Neural progenitor cell (in vitro differentiated cells): Measurements from ENCODE around the gene ANKRD28. TPM values are rescaled to one million over a fixed set of nuclear protein-coding genes. Genes with fewer than 3 reads are reported as not detected.

ENCODE experiments used
- DNase-seq: peaks from one replicate; pipeline ENCODE4 v3.0.0-alpha.2; 2016; ENCODE audit warnings: low spot score
- H2AFZ ChIP-seq: fragments of 200-600 bp; sonication (generic); replicated peaks from 2 replicates; pipeline ENCODE4 v1.6.1; 2016; ENCODE audit warnings: antibody characterized with exemption
- H3F3A ChIP-seq: fragments of 200-600 bp; sonication (generic); 2 replicates; pipeline ENCODE4 v1.6.1; 2016; ENCODE audit warnings: antibody characterized with exemption, low read depth
- H3K27ac ChIP-seq: fragments of 200-600 bp; sonication (generic); 2 replicates; pipeline ENCODE4 v1.5.1; 2016; ENCODE audit warnings: mild to moderate bottlenecking
- H3K27me3 ChIP-seq: fragments of 200-600 bp; sonication (generic); 2 replicates; pipeline ENCODE4 v1.6.1; 2016; ENCODE audit warnings: mild to moderate bottlenecking, moderate library complexity
- H3K36me3 ChIP-seq: fragments of 200-600 bp; sonication (generic); 2 replicates; pipeline ENCODE4 v1.5.1; 2016
- H3K4me1 ChIP-seq: fragments of 200-600 bp; sonication (generic); 2 replicates; pipeline ENCODE4 v1.6.1; 2016; ENCODE audit warnings: mixed run types
- H3K4me2 ChIP-seq: fragments of 200-600 bp; sonication (generic); 2 replicates; pipeline ENCODE4 v1.6.1; 2016
- H3K4me3 ChIP-seq: fragments of 200-600 bp; sonication (generic); 2 replicates; pipeline ENCODE4 v1.5.1; 2016
- H3K79me2 ChIP-seq: fragments of 200-600 bp; sonication (generic); 2 replicates; pipeline ENCODE4 v1.6.1; 2016; ENCODE audit warnings: low read depth
- H3K9ac ChIP-seq: fragments of 200-600 bp; sonication (generic); 2 replicates; pipeline ENCODE4 v1.6.1; 2016
- H3K9me3 ChIP-seq: fragments of 200-600 bp; sonication (generic); 2 replicates; pipeline ENCODE4 v1.5.1; 2016; ENCODE audit warnings: low read depth
- H4K20me1 ChIP-seq: fragments of 200-600 bp; sonication (generic); 2 replicates; pipeline ENCODE4 v1.6.1; 2016; ENCODE audit warnings: low read depth
- H3K27ac Mint-ChIP-seq: 3 replicates; pipeline ENCODE4 v1.8.0; 2021; ENCODE audit warnings: mixed read lengths
- H3K27me3 Mint-ChIP-seq: 2 replicates; pipeline ENCODE4 v1.8.0; 2022; ENCODE audit warnings: low read depth, mild to moderate bottlenecking, inconsistent platforms, moderate library complexity, mixed read lengths; ENCODE audit not compliant: insufficient read depth
- H3K36me3 Mint-ChIP-seq: 3 replicates; pipeline ENCODE4 v1.8.0; 2021; ENCODE audit warnings: mixed read lengths
- H3K4me1 Mint-ChIP-seq: 3 replicates; pipeline ENCODE4 v1.8.0; 2021; ENCODE audit warnings: mixed read lengths
- H3K4me3 Mint-ChIP-seq: 3 replicates; pipeline ENCODE4 v1.8.0; 2021; ENCODE audit warnings: mild to moderate bottlenecking, moderate library complexity, mixed read lengths
- H3K9me3 Mint-ChIP-seq: 3 replicates; pipeline ENCODE4 v1.8.0; 2020; ENCODE audit warnings: mixed read lengths
- EZH2 ChIP-seq: fragments of 200-600 bp; sonication (generic); IDR thresholded peaks from 2 replicates; pipeline ENCODE4 v1.6.1; 2017; ENCODE audit warnings: antibody characterized with exemption, mild to moderate bottlenecking, moderate library complexity
- EZH2phosphoT487 ChIP-seq: fragments of 200-600 bp; sonication (generic); IDR thresholded peaks from 2 replicates; pipeline ENCODE4 v1.6.1; 2017; ENCODE audit warnings: antibody characterized with exemption
- total RNA-seq: library from RNA; depleted of rRNA; stranded (reverse); fragments of >200 nt; gene quantifications from 2 replicates; pipeline ENCODE4 v1.2.3, GENCODE V29; 2015; ENCODE audit warnings: low replicate concordance
- TF ChIP-seq, protein P1 (sequence below): fragments of 200-600 bp; sonication (generic); IDR thresholded peaks from 2 replicates; pipeline ENCODE4 v1.5.1; 2017; ENCODE audit warnings: antibody characterized with exemption, mild to moderate bottlenecking

ANKRD28 gene
- total RNA-seq, 1 donor from 2014 or later: 36.4 TPM

DNA sequence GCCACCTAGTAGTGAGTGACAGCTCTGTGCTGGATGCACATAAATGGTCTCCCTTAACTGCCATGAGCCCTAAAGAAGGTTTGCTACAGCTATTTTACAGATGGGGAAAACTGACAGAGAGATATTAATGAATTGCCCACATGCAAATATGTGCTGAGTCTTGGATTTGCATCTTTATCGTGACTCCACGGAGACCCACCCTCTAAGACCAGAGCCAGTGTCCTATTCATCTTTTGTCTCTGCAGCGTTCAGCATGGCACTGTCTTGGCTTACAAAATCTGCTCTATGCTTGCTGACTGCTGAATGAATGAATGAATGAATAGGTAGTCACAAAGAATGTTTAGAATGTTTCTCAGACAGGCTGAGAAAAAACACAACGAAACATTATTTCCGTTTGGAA is 147.9 kb downstream of the ANKRD28 start:
- Mint-ChIP-seq H3K4me3 (no peak overlapping the region), H3K27me3 (peaks cover 2% of the 10 kb centered on the region), H3K4me1 (peaks cover 17% of the 10 kb centered on the region), H3K9me3 (no peaks in the 10 kb centered on the region), H3K27ac (no peak overlapping the region), H3K36me3 (no peaks in the 10 kb centered on the region)
- no peaks in the 10 kb centered on the region for H3K9me3 ChIP-seq
- TF ChIP-seq, protein P1, sequence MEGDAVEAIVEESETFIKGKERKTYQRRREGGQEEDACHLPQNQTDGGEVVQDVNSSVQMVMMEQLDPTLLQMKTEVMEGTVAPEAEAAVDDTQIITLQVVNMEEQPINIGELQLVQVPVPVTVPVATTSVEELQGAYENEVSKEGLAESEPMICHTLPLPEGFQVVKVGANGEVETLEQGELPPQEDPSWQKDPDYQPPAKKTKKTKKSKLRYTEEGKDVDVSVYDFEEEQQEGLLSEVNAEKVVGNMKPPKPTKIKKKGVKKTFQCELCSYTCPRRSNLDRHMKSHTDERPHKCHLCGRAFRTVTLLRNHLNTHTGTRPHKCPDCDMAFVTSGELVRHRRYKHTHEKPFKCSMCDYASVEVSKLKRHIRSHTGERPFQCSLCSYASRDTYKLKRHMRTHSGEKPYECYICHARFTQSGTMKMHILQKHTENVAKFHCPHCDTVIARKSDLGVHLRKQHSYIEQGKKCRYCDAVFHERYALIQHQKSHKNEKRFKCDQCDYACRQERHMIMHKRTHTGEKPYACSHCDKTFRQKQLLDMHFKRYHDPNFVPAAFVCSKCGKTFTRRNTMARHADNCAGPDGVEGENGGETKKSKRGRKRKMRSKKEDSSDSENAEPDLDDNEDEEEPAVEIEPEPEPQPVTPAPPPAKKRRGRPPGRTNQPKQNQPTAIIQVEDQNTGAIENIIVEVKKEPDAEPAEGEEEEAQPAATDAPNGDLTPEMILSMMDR: no peak
- TF ChIP-seq EZH2: no peak
- no peak for TF ChIP-seq EZH2phosphoT487
- H3K27me3 ChIP-seq: no peaks in the 10 kb centered on the region
- H3K4me3 ChIP-seq: no peak overlapping the region
- no peak overlapping the region for H3K9ac ChIP-seq
- H3K27ac ChIP-seq: no peak overlapping the region
- H3K36me3 ChIP-seq: no peaks in the 10 kb centered on the region
- DNase-seq: no peak
- H3K4me2 ChIP-seq: no peak overlapping the region
- no peaks in the 10 kb centered on the region for H3K4me1 ChIP-seq
- no peaks in the 10 kb centered on the region for H4K20me1 ChIP-seq
- no peak overlapping the region for H2AFZ ChIP-seq
- H3K79me2 ChIP-seq: no peaks in the 10 kb centered on the region
- no peaks in the 10 kb centered on the region for H3F3A ChIP-seq

DNA sequence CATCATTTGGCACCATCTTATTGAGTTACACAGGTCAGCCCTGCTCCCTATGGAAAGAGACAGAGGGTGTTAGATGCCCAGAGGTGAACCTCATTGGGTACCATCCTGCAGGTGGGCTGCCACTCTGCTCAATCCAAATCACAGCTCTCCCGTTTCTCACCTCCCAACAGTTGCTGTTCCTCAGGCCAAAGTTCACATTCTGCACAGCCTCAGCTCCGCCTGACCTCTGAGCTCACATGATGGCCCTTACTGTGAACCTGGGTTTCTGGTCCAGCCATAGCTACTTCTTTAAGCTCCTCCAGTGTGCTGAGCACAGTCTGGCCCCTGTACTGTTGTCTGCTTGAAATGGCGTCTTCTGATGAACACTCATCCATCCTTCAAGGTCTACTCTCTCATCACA is 148.4 kb downstream of the ANKRD28 start:
- no peaks in the 10 kb centered on the region for H3F3A ChIP-seq
- no peaks in the 10 kb centered on the region for H3K27me3 ChIP-seq
- Mint-ChIP-seq H3K27me3 (peaks cover 2% of the 10 kb centered on the region), H3K27ac (no peak overlapping the region), H3K36me3 (no peaks in the 10 kb centered on the region), H3K9me3 (no peaks in the 10 kb centered on the region), H3K4me1 (peaks cover 17% of the 10 kb centered on the region), H3K4me3 (no peak overlapping the region)
- no peaks in the 10 kb centered on the region for H3K36me3 ChIP-seq
- no peak overlapping the region for H3K27ac ChIP-seq
- no peaks in the 10 kb centered on the region for H4K20me1 ChIP-seq
- DNase-seq: no peak
- no peak overlapping the region for H3K9ac ChIP-seq
- H3K79me2 ChIP-seq: no peaks in the 10 kb centered on the region
- no peak overlapping the region for H2AFZ ChIP-seq
- no peak overlapping the region for H3K4me2 ChIP-seq
- no peaks in the 10 kb centered on the region for H3K9me3 ChIP-seq
- no peak overlapping the region for H3K4me3 ChIP-seq
- TF ChIP-seq, protein P1: no peak
- TF ChIP-seq EZH2phosphoT487: no peak
- no peak for TF ChIP-seq EZH2
- no peaks in the 10 kb centered on the region for H3K4me1 ChIP-seq

DNA sequence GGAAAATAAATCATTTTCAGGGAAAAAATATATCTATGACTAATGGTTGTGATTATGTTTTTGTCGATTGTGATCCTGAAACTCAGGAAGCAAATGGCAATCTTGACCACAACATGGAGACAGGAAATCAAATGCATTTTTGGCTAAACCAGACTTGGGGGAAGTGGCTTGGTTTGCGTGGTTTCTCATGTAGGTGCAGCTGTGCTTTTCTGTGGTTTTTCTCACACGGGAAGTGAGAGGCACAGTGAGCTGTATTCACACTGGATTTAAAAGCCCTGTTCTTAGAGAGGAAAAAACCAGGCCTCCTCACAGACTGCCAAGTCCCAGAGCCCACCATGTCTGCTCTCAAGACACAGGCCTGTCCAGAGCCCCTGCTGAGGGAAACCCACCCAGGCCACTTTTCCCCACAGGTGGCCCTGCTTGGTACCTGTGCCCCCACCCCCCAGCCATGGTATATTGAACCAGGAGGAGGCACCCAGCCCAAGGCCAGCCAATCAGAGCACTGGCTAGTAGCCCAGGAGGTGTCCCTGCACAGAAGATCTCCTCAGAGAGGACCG is 150.1 kb downstream of the ANKRD28 start:
- H3F3A ChIP-seq: no peaks in the 10 kb centered on the region
- peaks cover 2% of the 10 kb centered on the region for H3K36me3 Mint-ChIP-seq
- peaks cover 17% of the 10 kb centered on the region for H3K4me1 Mint-ChIP-seq
- no peaks in the 10 kb centered on the region for H3K27me3 ChIP-seq
- no peak overlapping the region for H3K27ac ChIP-seq
- TF ChIP-seq EZH2: no peak
- no peak overlapping the region for H2AFZ ChIP-seq
- no peak overlapping the region for H3K4me3 Mint-ChIP-seq
- no peak overlapping the region for H3K9ac ChIP-seq
- peaks cover 2% of the 10 kb centered on the region for H3K27me3 Mint-ChIP-seq
- no peak for DNase-seq
- H4K20me1 ChIP-seq: no peaks in the 10 kb centered on the region
- no peak overlapping the region for H3K27ac Mint-ChIP-seq
- H3K4me1 ChIP-seq: no peaks in the 10 kb centered on the region
- H3K36me3 ChIP-seq: no peaks in the 10 kb centered on the region
- no peak overlapping the region for H3K4me2 ChIP-seq
- no peaks in the 10 kb centered on the region for H3K79me2 ChIP-seq
- H3K4me3 ChIP-seq: no peak overlapping the region
- H3K9me3 ChIP-seq: no peaks in the 10 kb centered on the region
- no peaks in the 10 kb centered on the region for H3K9me3 Mint-ChIP-seq

DNA sequence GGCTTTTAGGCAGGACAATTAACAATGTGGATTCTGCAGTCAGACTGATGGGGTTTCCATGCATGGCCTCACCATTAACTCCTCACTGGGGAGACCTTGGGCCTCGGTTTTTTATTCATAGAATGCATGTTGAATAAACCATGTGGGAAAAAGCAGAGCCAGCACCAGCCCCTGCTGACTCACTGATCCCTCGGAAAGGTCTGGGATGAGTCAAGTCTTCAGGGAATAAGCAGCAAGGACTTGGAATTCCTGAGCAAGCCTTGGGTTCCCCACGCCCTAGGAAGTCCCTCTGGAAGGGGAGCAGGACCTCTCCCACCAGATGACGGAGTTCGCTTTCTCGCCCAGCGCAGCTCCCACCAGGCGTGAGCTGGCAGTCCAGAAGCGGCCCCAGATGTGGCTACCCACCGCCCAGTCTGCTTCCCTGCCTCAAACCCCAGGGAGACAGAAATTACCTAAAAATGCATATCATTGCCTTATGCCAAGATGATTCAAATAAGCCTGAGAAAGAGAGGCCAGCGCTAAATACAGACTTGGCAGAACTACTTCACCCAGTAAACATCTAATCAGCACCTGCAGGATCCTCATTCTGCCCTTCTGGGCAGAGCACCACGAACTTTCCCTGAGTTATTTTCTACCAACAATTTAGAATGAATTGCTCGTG is 150.8 kb downstream of the ANKRD28 start:
- Histone ChIP-seq H3K27ac (no peak overlapping the region), H3K4me2 (no peak overlapping the region), H3K4me3 (no peak overlapping the region)

More for the DNA sequence above, 150.8 kb downstream of the ANKRD28 start:
- H3K27me3 ChIP-seq: no peaks in the 10 kb centered on the region
- no peak overlapping the region for H2AFZ ChIP-seq
- Mint-ChIP-seq H3K4me1 (peaks cover 17% of the 10 kb centered on the region), H3K36me3 (peaks cover 2% of the 10 kb centered on the region), H3K4me3 (no peak overlapping the region), H3K27me3 (peaks cover 2% of the 10 kb centered on the region), H3K27ac (no peak overlapping the region), H3K9me3 (no peaks in the 10 kb centered on the region)
- H3K79me2 ChIP-seq: no peaks in the 10 kb centered on the region
- H3K36me3 ChIP-seq: no peaks in the 10 kb centered on the region
- no peaks in the 10 kb centered on the region for H4K20me1 ChIP-seq
- TF ChIP-seq, protein P1: no peak
- TF ChIP-seq EZH2phosphoT487: no peak
- TF ChIP-seq EZH2: no peak
- H3K9ac ChIP-seq: no peak overlapping the region
- H3F3A ChIP-seq: no peaks in the 10 kb centered on the region
- no peaks in the 10 kb centered on the region for H3K4me1 ChIP-seq
- no peaks in the 10 kb centered on the region for H3K9me3 ChIP-seq
- DNase-seq: no peak
